HG03139 (cell line): Measurements from ENCODE around the gene SV2C.

Source experiments
- ATAC-seq: cut with Tn5 transposase; IDR thresholded peaks from one replicate; pipeline ENCODE4 v1.9.1; 2021; ENCODE audit not compliant: unreplicated experiment

SV2C gene

GRCh38 chr5:76162335-76162734, 79.2 kb downstream of the SV2C start:
- ATAC-seq: no peak

- no peak for ATAC-seq
Measured at GRCh38 chr5:76163111-76163628, 80.0 kb downstream of the SV2C start.

GRCh38 chr5:76165029-76165428, 81.8 kb downstream of the SV2C start:
- ATAC-seq: no peak

DNA sequence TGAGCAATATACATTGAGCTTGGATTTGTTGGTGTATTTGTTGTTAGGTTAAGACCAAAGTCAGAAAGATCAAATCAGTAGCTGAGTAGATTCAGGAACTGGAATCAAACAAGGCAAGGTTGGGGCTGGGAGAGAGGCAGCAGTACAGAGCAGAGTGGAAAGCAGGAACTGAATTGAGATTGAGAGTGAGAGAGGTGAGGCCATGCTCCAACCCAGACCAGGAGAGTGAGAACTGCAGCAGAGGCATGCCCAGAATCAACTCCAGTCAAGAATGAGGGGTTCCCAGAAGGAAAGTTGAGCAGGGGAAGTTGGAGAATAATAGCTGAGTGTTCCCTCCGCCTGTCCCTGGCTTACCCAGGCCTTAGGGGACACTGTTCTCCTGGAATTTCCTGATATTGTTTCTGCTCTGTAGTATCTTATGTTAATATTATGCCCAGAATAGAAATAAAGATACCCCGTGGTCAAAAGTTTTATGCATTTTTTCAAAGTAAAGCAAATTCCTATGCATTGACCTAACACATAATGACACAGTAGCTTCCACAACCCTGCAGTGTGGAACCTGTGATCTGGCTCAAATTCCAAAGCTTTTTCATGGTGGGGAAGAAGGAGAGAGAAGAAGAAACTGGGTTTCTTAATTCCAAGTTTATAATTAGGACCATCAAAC, 82.7 kb downstream of the SV2C start:
- no peak for ATAC-seq

GRCh38 chr5:76166886-76167576, 83.8 kb downstream of the SV2C start:
- no peak for ATAC-seq

DNA sequence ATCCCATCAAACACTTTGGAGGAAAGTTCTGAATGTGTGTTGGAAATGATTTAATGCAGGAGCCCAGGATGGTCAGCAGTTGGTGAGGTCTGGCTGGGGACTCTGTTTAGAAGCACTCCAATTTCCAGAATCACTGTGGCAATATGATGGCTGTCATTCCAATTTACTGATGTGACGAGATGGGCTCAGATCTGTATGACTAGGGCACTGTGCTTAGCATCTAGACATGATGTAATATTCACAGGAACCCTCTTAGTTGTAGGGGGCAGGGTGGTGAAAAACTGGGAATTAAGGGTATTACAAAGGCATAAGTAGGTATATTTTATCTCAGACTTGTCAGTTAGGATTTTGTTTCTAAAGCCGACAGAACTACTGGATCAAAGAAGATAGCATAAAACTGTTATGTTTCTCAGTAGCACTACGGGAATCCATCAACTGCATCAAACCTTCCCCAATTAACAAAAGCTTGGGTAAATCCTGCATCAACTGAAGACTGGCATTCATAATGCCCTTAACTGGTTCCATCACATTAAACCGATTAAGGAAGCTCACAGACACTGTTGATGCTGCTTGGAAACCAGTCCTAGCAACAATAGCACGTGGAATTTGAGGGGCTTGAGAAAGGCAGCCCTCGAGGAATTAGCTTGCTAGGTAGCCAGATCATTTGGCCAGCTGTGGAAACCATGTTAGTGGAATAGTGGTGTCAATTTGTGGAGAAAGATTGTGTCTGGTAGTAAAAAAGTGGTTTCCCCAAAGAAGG, 86.1 kb downstream of the SV2C start:
- no peak for ATAC-seq

GRCh38 chr5:76174101-76174500, 90.9 kb downstream of the SV2C start:
- no peak for ATAC-seq

DNA sequence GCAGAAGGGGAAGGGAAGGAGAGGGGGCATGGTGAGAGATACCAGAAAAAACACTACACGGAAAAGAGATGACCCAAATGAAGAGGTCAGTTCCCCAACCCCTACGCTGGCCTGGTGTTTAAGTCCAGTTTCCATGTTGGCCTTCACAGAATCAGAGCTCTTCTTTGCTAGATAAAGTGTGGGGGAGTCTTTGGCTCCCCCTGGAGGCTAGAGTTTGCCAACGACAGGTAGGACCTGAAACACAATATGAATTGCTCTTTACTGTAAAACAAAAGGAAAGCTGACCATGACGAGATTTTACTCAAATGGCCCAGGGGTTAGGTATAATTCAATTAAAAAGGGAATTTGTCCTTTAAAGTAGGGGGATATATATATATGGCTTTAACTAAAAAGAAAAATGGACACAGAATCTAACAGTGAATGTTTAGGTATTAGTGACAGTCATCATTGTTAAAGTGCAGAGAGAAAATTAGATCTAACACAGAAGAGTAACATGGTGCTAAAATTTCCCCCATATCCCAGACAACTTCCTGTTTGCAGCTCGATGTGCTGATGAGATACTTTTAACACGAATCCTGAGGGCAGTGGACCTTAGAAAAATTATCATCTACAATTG, 92.0 kb downstream of the SV2C start:
- ATAC-seq: peak; percentile 41

DNA sequence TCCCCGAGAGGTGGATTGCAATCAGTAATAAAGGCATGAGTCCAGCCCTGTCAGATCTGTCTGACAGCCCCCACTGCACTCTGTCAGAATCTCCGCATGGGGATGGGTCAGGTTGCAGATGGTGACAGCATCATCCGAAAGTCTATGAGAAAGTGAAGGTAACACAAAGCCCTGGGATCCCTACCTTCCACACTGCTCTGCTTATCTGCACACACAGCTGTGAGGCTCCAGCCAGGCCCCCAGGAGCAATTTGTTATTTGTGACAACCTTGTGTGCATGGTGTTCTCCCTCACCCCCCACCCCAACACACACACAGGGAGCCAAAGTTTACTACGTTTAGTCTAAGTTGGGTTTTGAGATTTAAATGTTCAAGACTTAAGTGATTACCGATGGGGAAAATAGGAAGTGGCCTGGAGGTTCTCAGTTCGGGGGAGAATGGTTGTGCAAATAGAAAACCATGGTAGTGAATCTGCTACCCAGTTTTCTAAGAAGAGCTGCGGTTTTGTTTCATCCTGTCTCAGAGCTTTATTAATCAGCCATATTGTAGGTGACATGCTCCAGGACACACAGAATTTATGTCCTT, 92.7 kb downstream of the SV2C start:
- ATAC-seq: peak; percentile 72

- ATAC-seq: no peak
Measured at GRCh38 chr5:76177978-76178377, 94.8 kb downstream of the SV2C start.

- no peak for ATAC-seq
Measured at GRCh38 chr5:76178913-76179312, 95.7 kb downstream of the SV2C start.

DNA sequence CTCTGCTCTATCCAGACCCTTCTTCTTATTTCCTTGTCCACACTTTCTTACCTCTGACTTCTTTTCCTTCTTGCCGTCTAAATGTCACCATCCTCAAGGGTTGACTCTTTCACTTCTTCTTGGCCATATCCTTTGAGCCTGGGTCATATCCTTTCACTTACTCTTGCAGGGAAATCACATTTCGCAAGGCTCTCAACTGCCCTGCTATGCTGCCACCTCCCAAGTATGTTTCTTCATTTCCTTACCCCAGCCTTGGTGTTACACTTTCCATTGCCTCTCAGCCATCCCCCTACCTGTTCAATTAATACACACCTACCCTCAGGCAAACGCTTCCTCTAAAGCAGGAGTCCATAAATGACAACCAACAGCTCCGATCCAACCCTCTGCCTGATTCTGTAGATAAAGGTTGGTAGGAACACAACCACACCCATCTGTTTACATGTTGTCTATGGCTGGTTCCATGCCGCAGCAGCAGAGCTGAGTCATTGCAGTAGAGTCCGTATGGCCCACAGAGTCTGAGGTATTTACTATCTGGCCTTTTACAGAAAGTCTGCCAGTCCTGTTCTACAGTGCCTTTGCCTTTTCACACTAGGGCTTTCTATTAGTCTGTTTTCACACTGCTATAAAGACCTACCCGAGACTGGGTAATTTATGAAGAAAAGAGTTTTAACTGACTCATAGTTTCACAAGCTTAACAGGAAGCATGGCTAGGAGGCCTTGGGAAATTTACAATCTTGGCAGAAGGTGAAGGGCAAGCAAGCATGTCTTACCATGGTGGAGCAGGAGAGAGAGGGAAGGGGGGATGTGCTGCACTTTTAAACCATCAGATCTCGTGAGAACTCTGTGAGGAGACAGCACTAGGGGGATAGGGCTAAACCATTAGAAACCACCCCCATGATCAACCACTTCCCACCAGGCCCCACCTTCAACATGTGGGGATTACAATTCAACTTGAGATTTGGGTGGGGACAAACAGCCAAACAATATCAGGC, 97.9 kb downstream of the SV2C start:
- ATAC-seq: no peak

DNA sequence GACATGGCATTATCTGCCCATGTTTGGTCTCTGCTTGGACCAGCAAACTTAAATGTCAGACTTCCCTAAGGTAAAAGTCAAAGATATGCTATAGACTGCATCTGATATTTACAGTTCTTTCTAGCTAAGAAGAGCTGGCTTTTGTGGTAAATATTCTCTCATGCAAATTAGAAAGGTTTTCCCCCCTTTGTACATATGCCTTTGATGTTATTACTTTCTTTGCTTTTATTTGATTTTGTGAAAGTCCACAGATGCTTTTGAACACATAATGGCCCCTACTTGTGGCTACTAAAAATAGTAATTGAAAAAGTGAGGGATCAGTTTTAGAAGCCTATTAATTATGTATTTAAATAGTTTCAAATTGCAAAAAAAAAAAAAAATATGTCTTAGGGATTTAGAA, 104.2 kb downstream of the SV2C start:
- ATAC-seq: no peak

DNA sequence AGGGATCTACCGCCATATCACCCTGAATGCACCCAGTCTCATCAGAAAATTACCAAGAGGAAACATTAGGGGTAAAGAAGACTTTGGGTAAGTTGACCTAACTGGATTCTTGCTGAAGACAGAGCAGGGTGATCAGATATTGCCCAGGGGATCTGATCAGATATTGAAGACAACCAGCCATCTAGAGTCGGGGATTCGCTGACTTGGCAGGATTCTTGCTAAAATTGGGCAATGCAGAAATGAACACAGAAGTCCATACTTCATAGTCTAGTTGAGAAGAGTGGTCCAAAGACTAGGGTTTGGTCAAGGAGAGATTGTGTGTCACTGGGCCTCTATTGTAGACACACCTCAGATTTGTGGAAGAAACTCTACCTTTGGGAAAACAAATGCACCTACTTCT, 107.2 kb downstream of the SV2C start:
- no peak for ATAC-seq

DNA sequence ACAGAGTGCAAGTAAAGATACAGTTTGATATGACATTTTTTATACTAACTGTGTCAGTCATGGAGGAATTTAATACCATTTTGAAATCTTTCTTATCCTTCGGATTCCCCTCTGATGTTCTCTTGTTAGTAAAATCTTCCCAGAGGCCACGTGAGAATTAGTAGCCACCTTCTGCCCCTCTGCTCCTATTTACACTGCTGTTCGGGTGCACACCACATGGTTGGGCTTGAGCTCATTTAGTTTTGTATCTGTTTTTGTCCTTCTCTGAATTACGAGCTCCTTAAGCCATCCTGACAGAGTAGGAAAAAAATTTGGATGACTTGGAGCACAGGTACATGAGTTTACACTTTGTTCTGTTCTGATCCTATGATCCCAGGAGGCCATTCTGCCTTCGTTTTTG, 109.7 kb downstream of the SV2C start:
- ATAC-seq: no peak

DNA sequence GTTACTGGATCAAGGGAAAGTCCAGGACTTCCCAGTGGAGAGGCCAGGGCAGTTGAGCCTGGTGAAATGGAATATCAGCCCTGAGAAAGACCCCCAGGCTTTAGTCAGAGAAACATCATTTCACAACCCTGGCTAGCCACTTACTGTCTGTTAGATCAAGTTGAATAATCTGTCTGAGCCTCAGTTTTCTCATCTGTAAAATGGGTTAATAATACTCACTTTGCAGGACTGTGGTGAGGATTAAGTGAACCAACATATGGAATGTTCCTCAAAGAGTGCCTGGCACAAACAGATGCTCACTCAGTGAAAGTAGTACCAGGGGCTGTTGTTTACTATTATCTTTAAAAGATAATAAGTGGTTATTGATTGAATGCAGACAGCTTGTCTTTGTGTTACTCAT, 110.5 kb downstream of the SV2C start:
- ATAC-seq: no peak

DNA sequence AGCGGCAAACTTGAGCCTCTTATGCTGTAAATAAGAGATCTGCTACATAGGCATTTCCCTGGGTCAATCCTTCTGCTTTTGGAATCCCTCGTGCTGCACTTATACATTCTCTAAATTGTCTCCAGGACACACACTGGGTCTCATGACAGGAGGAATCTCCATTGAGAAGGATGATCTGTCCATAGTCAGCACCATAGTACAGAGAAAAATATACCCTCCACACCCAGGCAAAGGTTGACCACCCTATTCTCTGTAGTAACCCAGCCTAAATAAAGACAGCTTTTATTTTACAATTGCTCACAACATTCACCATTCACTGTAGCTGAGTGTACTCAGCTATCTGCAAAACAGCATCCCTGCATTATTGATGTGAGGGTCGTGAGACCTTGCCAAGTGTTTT, 111.2 kb downstream of the SV2C start:
- no peak for ATAC-seq

- no peak for ATAC-seq
Measured at GRCh38 chr5:76196457-76196856, 113.3 kb downstream of the SV2C start.

DNA sequence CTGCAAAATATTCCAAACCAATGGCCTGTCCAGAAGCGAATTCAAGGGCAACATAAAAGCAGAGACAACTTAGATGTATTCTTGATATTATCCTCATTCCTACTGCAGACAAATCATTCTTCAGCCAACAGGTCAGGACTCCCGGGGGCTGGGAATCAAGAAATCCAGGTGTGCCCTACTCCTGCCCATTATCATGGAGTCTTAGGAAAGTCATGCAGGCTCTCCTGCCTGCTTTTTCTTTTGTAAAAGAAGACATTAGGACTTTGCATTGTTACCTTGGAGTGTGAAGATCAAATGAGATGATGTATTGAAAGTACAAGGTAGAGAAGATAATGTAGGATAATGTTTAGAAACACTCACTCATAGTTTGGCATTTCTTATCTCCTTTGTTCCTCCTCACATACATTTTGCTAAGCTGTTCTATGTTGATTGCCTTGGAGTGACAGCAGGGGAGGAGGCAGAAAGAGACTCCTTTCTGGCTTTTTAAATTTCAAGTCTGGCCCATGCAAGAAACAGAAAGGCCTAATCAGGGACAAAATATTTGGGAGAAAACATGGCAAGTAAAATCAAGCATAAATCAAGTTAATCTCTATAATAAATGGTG, 113.8 kb downstream of the SV2C start:
- no peak for ATAC-seq

DNA sequence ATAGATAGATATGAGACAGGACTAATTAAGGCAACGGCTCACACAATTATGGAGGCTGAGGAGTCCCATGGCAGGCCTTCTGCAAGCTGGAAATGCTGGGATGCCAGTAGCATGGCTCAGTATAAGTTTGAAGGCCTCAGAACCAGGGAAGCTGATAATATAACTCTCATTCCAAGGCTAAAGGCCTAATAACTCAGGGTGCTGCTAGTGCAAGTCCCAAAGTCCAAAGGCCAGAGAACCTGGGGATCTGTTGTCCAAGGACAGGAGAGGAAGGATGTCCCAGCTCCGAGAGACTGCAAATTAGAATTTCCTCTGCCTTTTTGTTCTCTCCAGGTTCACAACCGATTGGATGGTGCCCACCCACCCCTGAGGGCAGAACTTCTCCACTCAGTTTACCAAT, 114.5 kb downstream of the SV2C start:
- ATAC-seq: no peak
